ENCODE data around the gene CHST2.

Gene CHST2

GRCh38 chr3:143099210-143099609 lies 20.4 kb upstream of the CHST2 start:
- DNase-seq (ENCODE audit: low read depth in 2 of 2), result no peak

GRCh38 chr3:143099690-143100089 lies 19.9 kb upstream of the CHST2 start:
- no peak for DNase-seq (ENCODE audit: low read depth in 2 of 2)

DNA sequence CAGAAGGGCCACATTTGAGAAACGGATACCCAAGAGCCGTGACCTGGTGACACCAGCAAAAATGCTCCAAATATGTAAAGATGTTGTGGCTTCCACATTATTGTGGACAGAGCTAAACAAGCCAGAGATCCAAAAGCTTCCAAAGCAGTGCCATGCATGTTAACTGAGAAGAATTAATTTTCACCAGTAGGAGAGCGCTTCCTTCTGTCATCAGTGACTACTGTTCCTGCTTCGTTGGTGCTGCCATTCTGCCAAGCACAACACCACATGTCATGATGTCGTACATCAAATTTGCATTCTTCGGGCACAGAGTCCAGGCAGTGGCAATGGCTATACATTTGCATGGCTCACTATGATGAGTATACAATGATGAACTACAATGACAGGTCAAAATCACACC lies 19.1 kb upstream of the CHST2 start:
- DNase-seq (ENCODE audit: low read depth in 2 of 2), result no peak

- DNase-seq (ENCODE audit: low read depth in 2 of 2), result no peak
Measured at GRCh38 chr3:143101792-143102381, 17.7 kb upstream of the CHST2 start.

DNA sequence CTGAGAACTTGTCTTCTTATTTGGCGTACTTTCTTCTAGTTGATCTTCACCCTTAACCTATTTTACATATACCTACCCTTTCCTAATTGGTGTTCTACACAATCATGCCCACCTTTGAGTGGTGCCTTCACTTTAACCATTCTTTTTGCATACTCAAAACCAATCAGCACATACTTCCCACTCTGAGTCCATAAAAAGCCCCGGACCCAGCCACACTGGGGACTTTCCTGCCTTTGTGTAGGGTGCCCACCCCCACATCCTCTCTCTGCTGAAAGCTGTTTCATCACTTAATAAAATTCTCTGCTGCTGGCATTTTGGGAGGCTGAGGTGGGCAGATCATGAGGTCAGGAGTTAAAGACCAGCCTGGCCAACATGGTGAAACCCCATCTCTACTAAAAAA lies 15.9 kb upstream of the CHST2 start:
- no peak for DNase-seq (ENCODE audit: low read depth in 2 of 2)

DNA sequence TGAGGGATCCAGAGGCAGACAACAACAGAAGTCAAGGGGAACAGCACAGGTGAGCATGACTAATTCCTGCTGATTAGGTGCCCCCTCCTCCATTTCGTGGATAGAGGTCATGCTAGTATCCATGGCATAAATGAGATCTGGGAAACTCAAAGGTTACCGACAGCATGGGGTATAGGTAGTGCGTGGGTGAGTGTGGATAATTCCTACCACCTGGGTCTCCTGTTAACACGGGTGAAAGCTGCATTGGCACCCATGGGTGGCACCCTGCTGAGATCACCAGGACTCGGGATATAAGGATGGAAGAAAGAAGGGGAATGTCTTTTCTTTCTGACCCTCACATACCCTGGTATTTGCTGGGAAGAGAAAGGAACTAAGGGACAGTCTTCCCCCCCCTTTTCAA lies 14.4 kb upstream of the CHST2 start:
- no peak for DNase-seq (ENCODE audit: low read depth in 2 of 2)

DNA sequence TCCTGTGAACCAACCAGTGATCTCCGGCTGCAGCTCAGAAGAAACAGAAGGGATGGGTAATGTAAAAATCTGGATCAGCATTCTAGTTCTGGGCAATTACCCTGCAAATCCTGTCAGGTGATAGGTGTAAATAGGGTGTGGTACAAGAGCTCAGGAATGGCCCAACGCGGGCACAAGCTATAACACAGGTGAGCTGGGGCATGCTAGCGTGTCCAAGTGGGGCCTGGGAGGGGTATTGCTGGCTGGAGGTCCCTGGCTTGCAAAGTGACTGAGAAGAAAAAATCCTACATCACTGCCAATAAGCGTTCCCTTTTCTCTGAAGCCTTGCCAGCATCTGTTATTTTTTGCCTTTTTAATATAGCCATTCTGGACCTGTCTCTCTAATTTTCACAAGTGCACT lies 9.7 kb upstream of the CHST2 start:
- no peak for DNase-seq (ENCODE audit: low read depth in 2 of 2)

- DNase-seq (ENCODE audit: low read depth in 2 of 2), result no peak
Measured at GRCh38 chr3:143110371-143110770, 9.2 kb upstream of the CHST2 start.

DNA sequence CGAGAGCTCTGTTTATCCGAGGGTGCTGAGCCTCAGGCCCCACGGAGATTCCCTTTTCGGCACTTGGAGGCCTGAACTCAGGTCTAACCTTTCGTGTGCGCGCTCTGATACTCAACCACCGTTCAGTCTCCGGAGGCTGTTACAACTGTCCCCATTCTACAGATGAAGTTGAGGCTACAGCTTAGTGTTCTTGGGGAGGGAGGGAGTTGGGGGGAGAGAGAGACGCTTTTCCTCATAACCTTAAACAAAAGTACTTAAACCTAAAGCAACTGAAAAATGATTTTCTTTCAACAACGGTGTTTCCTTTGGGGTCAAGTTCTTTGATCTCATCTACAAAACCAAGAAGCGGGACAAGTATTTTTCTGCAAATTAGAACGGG lies 952 bp upstream of the CHST2 start:
- no peak for DNase-seq (ENCODE audit: low read depth in 2 of 2)

DNA sequence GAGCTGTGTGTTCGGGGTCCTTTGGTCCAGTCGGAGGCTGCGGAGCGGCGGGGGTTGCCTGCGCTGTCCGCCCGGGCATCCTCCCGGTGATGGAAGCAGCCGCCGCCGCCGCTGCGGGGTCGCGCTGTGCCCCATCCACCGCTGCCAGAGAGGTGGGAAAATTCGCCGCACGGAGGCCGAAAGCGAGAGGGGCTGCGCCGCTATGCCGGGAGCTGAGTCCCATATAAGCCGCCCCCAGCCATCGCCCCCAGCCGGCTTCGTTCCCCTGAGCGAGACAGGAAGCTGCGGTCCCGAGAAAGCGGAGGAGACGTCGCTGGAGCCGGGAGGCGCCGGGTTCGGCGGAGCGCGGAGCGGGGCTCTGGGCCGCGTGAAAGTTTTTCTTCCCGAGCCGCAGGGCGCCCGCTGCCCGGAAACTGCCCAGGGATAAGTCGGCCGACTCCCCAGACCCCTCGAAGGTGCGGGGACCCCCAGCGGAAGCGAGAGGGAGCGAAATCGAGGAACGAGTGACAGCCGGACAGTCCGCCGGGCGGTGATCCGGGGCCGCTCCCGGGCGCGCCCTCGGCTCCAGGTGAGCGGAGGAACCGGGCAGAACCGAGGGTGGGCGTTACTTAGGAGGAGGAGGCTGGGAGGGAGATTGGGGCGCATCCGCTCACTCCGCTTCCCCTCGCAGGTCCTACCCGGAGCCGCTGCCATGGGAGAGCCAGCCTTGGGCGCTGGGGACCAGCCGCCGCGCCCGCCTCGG lies 574 bp downstream of the CHST2 start:
- peak; percentile 15 to 22 for DNase-seq (ENCODE audit: low read depth in 2 of 2)

- DNase-seq (ENCODE audit: low read depth in 2 of 2), result peak in 1 of 2 donors; percentile 19
Measured at GRCh38 chr3:143120716-143121240, 1.2 kb downstream of the CHST2 start.

DNA sequence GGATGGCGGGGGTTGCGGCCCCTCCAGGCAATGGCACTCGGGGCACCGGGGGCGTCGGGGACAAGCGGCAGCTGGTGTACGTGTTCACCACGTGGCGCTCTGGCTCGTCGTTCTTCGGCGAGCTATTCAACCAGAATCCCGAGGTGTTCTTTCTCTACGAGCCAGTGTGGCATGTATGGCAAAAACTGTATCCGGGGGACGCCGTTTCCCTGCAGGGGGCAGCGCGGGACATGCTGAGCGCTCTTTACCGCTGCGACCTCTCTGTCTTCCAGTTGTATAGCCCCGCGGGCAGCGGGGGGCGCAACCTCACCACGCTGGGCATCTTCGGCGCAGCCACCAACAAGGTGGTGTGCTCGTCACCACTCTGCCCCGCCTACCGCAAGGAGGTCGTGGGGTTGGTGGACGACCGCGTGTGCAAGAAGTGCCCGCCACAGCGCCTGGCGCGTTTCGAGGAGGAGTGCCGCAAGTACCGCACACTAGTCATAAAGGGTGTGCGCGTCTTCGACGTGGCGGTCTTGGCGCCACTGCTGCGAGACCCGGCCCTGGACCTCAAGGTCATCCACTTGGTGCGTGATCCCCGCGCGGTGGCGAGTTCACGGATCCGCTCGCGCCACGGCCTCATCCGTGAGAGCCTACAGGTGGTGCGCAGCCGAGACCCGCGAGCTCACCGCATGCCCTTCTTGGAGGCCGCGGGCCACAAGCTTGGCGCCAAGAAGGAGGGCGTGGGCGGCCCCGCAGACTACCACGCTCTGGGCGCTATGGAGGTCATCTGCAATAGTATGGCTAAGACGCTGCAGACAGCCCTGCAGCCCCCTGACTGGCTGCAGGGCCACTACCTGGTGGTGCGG lies 1.9 kb downstream of the CHST2 start:
- DNase-seq (ENCODE audit: low read depth in 2 of 2), result peak; percentile 61 to 65

GRCh38 chr3:143122089-143122430 lies 2.5 kb downstream of the CHST2 start:
- no peak for DNase-seq (ENCODE audit: low read depth in 2 of 2)

DNA sequence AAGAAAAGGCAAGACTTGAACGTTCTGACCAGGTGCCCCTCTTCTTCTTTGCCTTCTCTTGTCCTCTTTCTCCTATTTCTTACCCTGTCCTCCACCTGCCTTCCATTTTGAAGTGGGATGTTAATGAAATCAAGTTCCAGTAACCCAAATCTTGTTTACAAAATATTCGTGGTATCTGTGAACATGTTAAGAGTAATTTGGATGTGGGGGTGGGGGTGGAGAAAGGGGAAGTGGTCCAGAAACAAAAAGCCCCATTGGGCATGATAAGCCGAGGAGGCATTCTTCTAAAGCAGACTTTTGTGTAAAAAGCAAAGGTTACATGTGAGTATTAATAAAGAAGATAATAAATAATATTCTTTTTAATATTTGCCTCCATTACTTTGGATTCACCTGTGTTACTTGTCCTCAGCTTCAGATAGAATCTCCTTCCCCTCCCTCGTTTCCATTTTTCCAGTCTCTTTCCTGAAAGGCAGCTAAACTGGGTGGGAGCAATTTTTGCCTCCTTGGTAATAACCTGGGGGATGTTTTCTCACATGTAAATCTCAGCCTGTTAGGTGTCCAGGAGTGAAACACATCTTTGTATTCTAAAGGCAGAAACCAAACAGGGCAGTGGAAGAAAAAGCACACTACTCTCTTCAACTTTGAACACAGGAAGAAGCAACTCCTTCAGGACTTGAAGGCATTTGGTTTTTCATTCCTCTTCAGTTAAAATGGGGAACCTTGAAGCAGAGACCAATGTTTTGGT lies 3.2 kb downstream of the CHST2 start:
- no peak for DNase-seq (ENCODE audit: low read depth in 2 of 2)

GRCh38 chr3:143123353-143123984 lies 3.9 kb downstream of the CHST2 start:
- DNase-seq (ENCODE audit: low read depth in 2 of 2), result no peak

GRCh38 chr3:143124601-143125520 lies 5.3 kb downstream of the CHST2 start:
- DNase-seq (ENCODE audit: low read depth in 2 of 2), result no peak

DNA sequence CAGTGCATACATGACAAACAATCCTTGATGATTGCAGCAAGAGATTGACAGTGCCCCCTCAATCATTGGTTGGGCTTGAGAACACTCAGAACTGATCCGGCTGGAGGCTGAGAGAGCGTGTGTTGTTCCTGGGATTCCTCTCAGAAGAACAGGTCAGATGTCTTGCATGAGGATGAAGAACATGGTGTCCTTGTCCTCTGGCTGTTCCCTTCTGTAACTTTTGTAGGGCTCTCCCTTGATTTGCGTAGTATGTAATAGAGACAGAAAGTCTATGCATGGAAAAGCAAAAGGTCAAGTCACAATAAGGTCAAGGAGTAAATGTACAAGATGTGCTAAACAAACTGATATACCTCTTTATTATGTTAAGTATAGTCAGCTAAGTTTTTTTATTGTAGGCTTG lies 8.2 kb downstream of the CHST2 start:
- DNase-seq (ENCODE audit: low read depth in 2 of 2), result no peak

GRCh38 chr3:143128227-143128955 lies 8.8 kb downstream of the CHST2 start:
- no peak for DNase-seq (ENCODE audit: low read depth in 2 of 2)

GRCh38 chr3:143132246-143132980 lies 12.8 kb downstream of the CHST2 start:
- DNase-seq (ENCODE audit: low read depth in 2 of 2), result no peak

All from stimulated activated CD4-positive, alpha-beta T cell treated with anti-CD3 and anti-CD28 coated beads, Interleukin-4, amount 100 ng/mL, for 48 hours (primary cell).